ENCODE measurements around the gene PIM1.

GRCh38 chr6:37218511-37218910 lies 48.6 kb downstream of the PIM1 start:
- no peak for TF ChIP-seq POLR2A (IDR thresholded peaks at IDR 0.05)
- TF ChIP-seq, protein P1, sequence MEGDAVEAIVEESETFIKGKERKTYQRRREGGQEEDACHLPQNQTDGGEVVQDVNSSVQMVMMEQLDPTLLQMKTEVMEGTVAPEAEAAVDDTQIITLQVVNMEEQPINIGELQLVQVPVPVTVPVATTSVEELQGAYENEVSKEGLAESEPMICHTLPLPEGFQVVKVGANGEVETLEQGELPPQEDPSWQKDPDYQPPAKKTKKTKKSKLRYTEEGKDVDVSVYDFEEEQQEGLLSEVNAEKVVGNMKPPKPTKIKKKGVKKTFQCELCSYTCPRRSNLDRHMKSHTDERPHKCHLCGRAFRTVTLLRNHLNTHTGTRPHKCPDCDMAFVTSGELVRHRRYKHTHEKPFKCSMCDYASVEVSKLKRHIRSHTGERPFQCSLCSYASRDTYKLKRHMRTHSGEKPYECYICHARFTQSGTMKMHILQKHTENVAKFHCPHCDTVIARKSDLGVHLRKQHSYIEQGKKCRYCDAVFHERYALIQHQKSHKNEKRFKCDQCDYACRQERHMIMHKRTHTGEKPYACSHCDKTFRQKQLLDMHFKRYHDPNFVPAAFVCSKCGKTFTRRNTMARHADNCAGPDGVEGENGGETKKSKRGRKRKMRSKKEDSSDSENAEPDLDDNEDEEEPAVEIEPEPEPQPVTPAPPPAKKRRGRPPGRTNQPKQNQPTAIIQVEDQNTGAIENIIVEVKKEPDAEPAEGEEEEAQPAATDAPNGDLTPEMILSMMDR (IDR thresholded peaks at IDR 0.05 in 8 of 11, conservative IDR thresholded peaks at IDR 0.05 in 3 of 11): no peak
